ENCODE data around the gene SULF2.
"Not testable (repeated sequence)": the region's sequence is repeated elsewhere in the genome, so short reads cannot be mapped to it uniquely, and the experiment has no call there.

The SULF2 gene

GRCh38 chr20:47804224-47804825 is 19.0 kb upstream of the SULF2 start:
- not testable (repeated sequence) for DNase-seq

- no peak for DNase-seq
Observed at GRCh38 chr20:47802975-47803374, 17.7 kb upstream of the SULF2 start.

GRCh38 chr20:47802226-47802920 is 17.1 kb upstream of the SULF2 start:
- no peak for DNase-seq

GRCh38 chr20:47801759-47802158 is 16.5 kb upstream of the SULF2 start:
- no peak for DNase-seq

GRCh38 chr20:47801079-47801478 is 15.8 kb upstream of the SULF2 start:
- no peak for DNase-seq

- DNase-seq: no peak
Observed at GRCh38 chr20:47800623-47801022, 15.3 kb upstream of the SULF2 start.

- no peak for DNase-seq
Observed at GRCh38 chr20:47799116-47799715, 13.9 kb upstream of the SULF2 start.

GRCh38 chr20:47796971-47797370 is 11.7 kb upstream of the SULF2 start:
- no peak for DNase-seq

- DNase-seq: no peak
Observed at GRCh38 chr20:47795214-47795907, 10.1 kb upstream of the SULF2 start.

GRCh38 chr20:47794264-47794663 is 9.0 kb upstream of the SULF2 start:
- not testable (repeated sequence) for DNase-seq

- no peak for DNase-seq
Observed at GRCh38 chr20:47792021-47792618, 6.8 kb upstream of the SULF2 start.

- DNase-seq: no peak
Observed at GRCh38 chr20:47791084-47791599, 5.9 kb upstream of the SULF2 start.

- no peak for DNase-seq
Observed at GRCh38 chr20:47790580-47790965, 5.3 kb upstream of the SULF2 start.

GRCh38 chr20:47789764-47790579 is 4.7 kb upstream of the SULF2 start:
- no peak for DNase-seq

GRCh38 chr20:47789081-47789763 is 3.9 kb upstream of the SULF2 start:
- no peak for DNase-seq

GRCh38 chr20:47788741-47789080 is 3.4 kb upstream of the SULF2 start:
- DNase-seq: no peak

GRCh38 chr20:47786765-47787107 is 1.5 kb upstream of the SULF2 start:
- DNase-seq: no peak

GRCh38 chr20:47785854-47786764 is 828 bp upstream of the SULF2 start:
- DNase-seq: no peak

- no peak for DNase-seq
Observed at GRCh38 chr20:47784599-47785310, 526 bp downstream of the SULF2 start.

Measured in CD4-positive, alpha-beta T cell treated with Interleukin-17A for 4 hours (primary cell).